Right kidney (tissue), 1 donor: ENCODE data around the gene ST3GAL6.

Source experiments
- DNase-seq: peaks from one replicate; pipeline ENCODE4 v3.0.0-alpha.2; 2016

ST3GAL6 gene

DNA sequence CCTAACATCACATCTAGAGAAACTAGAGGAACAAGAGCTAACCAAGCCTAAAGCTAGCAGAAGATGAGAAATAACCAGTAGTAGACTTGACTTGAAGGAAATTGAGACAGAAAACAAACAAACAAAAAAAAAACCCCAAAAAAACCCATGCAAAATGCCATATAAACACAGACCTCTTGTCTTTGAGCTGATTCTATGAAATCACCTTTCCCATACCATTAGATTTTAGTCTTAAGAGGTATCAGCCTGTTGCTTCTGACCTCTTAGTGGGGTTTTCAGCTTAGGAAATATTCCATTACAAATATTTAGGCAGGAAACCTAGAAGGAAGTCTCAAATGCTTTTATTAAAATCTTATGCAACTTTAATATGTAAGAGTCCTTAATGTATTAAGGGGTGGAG, 23.9 kb upstream of the ST3GAL6 start:
- no peak for DNase-seq

DNA sequence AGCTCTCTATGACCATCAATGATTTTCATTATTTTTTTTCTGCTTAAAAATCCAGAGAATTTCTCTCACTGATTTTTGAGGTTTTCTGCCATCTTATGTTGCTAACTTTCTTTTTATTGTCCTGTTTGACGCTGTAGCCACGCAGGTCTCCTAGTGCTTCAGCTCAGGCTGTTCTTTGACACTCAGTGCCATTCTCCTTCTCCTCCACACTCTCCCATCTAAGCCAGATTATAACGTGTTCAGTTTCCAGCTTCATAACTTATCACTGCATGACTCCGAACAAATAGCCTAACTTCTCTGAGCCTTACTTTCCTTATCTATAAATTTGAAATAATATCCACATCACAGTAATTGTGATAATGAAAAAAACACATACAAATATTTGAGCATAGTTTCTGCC, 22.8 kb upstream of the ST3GAL6 start:
- DNase-seq = no peak

DNA sequence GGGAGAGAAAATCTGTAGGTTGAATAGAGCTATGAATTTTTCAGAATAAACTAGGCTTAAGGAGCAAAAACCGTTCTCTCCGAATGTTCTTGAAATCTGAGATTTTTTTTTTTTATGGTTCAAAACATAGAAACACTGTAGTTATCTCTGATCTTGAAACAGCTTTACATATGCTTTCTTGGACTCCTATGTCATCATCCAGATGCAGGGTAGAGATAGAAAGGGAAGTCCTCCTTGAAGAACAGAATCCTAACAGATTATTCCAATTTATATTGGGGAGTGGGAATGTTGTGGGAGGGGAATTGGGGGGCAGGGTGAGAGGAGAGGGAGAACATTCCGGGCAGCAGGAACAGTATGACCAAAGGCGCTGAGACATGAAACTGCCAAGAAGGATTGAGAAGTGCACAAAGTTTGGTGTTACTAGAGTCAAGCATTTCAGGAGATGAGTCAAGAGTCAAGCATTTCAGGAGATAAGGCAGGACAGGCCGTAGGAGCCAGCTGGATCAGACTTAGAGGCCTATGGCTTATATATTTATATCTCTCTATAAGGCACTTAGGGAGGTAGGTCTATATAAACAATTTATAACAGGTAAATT, 21.9 kb upstream of the ST3GAL6 start:
- no peak for DNase-seq

DNA sequence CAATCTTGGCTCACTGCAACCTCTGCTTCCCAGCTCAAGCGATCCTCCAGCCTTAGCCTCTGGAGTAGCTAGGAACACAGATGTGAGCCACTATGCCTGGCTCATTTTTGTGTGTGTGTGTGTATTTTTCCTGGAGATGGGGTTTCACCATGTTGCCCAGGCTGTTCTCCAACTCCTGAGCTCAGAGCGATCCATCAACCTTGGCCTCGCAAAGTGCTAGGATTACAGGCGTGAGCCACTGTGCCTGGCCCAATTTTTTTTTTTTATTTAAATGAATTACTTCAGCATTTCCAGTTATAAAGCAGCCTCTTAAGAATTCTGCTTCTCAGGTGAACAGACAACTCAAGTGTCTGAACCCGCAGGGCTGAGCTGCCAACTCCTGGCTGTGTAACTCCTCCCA, 20.1 kb upstream of the ST3GAL6 start:
- DNase-seq = no peak

DNA sequence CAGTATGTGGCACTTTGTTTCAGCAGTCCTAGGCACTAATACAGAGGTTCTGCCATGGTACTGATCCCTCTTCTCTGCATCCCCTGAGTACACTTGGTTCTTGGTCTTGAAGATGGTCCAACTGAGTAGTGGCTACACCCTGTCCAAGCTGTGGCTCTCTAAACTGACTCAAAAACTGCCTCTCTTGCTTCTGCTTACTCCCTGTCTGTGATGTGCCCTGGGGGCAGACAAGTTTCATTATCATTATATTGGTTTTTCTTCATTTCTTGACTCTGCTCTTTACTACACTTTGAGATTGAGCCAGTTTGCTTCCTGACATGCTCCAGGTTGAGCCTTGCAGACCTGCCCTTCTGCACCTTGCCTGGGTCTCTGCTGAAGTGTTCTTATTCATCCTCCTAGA, 18.9 kb upstream of the ST3GAL6 start:
- DNase-seq = no peak

DNA sequence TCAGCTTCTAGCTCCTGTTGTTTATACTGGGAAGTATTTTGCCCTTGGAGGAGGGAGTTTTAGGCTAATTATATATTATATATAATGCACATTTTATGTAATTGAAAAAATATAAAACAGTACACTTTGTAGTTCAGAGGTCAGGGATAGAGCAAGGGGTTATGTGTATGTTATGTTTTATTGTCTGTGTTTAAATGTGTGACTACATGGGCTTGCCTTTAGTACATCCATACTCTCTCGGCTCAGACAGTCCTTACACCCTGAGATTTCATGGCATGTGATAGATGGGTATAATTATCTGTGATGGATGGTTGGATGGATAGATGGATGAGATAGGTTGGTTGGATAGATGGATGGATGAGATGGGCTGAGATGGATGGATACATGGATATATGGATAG, 17.4 kb upstream of the ST3GAL6 start:
- no peak for DNase-seq

DNA sequence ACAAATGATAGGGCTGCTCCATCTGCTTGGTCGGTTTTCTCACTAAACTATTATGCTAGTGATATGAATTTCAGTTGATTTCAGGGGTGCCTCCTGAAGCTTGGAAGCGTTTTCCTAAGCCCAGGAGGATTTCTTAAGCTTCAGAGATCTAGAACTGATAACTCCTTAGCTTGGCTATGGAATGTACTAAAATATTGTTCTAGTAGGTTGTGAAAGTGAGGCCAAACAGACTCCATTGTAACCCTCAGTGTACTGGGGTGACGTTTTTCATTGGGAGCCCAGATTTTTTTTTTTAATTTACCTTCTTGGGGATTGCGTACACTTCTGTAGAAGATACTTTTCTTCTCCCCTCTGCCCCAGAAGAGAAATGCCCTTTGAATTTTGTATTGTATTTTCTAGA, 17.0 kb upstream of the ST3GAL6 start:
- DNase-seq = no peak

DNA sequence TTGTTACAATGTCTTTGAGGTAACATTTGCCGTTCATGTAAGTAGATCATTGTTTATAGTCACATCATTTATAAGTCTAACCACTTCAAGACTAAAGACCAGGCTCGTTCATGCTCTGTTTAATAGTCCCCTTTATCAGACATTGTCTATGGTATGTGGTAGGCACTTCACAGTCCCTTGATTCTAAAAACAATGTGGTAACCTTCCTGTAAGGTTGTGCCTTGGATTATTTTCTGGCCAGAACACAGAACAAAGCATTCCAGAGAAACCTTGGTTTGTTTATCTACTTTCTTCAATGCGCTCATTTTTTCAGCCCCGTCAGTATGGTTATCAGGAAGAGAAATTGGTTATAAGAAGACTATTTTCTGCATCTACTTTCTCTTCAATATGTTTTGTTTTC, 16.3 kb upstream of the ST3GAL6 start:
- DNase-seq = no peak

DNA sequence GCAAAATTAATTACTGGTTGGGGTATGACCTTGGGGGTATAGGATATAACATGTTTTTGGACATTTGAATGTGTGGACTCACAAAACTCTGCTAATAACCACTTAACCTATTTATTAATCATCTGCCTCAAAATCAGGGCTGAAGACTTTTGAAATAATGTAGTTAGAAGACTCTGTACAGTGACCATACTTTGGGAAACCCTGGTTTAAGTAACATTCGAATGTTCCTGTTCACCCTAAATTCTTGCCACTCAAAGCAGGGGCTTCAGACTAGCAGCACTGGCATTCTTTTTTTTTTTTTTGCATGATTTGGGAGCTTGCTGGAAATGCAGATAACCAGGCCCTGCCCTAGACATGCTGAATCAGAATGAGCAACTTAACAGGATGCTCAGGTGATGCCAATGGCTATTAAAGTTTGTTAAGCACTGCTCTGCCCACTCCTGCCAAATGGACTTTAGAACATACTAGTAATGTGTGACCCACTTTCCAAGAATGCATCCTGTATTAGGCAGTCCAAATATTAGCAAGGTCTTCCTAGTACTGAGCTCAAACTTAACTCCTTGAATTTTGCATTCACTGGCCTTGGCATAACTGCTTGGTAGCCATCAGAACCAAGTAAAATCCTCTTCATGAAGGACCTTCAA, 12.7 kb upstream of the ST3GAL6 start:
- DNase-seq = no peak

DNA sequence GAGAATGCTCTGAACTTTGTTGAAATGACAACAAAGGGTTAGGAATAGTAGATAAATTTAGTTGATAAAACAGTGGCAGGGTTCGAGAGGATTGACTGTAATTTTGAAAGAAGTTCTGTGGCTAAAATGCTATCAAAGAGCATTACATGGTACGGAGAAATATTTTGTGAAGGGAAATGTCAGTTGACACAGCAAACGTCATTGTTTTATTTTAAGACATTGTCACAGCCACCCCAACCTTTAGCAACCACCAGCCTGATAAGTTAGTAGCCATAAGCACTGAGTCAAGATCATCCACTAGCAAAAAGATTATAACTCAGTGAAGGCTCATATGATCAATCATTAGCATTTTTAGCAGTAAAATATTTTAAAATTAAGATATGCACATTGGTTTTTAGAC, 8.7 kb upstream of the ST3GAL6 start:
- no peak for DNase-seq

DNA sequence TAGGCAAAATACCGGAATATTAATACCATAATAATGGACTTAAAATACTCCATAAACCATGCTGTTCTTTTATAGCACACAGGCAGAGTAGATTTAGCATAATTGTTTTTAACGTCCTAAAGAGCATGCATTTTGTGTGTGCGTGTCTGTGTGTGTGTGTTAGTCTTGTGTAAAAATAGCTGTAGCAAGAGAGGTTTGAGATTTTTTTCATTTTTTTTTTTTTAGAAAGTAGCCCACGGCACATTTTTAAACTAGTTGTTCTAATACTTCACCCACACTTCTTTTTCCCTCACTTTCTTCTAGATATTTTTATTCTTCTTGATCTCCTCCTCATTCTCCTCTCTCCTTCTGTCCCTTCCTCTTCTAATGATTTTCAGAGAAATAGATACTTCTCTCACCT, 7.5 kb upstream of the ST3GAL6 start:
- DNase-seq = no peak

DNA sequence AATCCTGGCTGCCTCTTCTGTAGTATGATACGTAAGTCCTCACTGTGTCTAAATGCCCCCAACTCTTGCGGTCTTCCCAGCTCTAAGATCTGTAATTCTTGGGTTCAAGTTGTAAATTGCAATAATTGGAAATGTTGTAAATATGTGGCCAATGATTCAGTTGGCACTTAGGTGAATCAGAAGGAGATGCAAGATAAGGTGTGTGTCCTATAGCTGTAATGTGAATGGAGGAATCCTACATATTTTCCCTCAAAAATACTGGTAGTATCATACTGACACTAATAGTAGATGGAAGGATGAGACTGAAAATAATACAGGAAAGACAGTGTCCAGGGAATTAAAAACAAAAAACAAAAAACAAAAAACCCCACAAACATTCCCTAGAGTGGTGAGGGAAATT, 3.5 kb upstream of the ST3GAL6 start:
- no peak for DNase-seq

DNA sequence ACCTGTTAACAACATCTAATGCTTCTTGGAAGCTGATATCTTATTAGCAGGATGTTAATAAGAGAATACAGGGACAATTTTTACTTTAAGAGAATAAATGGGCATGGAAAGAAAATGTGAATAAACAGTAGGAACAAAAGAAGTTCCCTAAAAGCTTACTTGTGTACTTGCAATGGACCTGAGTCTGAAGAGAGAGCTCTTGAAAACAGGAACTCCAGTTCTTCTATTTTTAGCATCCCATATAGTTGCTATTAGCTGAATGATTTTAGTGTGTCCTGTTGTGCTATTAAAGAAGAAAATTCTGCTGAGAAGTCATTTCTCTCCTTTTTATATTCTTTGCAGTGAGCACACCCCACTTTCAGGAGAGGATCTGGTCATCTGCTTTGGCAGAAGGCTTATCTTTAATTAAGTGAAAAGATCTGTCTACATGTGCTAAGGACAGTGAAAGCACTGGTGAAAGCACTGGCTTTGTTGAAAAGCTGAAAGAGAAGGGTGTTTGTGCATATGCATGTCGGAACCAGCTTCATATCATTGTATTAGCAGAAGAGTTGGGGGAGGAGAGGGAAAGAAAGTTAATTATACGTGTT, 1.4 kb upstream of the ST3GAL6 start:
- DNase-seq = no peak

DNA sequence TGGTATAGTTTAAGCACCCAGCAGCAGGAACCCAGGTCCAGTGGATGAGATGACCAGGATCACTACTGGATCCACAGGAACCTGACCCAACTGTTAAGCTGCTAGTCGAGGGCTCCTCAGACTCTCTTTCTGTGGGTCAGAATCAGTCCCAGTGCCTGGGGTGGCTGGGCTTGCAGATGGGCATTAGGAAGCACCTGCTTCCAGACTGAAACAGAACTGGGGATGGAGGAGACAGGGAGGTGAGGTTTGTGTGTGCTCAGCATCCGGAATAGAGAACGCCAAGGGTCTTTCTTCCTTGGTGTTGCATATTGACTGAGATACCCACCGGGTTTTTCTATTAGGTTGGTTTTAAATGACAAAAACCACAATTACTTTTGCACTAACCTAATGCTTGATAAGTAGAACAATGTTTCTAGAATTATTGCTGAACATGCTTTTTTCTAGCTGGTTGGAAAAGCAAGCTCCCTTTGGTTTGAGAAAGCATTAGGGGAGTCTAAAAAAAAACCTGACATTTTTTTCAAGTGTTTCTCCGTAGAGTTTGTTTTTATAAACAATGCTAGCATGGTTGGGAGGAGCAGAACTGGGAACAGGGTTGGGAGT, 779 bp downstream of the ST3GAL6 start:
- DNase-seq = no peak

DNA sequence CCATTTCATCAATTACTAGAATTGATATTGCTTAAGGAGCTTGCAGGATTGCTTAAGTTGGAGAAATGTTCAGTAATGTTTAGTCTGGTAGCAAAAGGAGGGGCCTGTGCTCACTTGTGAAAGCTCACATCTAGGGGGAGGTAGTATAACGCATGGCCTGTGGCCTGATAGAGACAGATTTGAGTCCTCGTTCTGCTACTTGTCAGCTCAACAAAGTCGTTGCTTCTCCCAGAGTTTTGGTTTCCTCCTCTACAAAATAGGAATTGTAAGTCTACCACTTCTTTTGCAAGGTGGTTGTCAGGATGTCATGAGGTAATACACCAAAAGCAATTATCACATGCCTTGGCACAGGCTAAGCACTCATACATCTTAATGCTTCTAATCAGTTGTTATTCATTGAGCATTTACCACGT, 1.3 kb downstream of the ST3GAL6 start:
- DNase-seq = no peak

DNA sequence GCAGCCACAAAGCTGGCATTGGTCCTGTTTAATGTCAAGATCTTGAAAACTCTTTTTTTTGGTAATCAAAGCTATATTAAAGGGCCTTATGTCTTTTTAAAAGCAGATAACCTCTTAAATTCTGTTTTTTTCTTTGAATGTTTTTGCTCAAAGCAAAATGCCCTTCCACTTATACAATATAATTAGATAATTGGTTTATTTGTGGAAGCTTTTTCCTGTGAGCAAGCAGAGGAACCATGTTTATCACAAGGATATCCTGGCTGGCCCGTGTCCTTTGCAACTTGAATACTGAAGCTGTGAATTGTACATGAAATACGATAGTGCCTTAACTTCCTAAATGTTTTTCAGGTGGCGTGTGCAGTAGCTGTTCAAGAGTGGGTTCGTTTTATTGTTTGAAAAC, 2.6 kb downstream of the ST3GAL6 start:
- DNase-seq = no peak

DNA sequence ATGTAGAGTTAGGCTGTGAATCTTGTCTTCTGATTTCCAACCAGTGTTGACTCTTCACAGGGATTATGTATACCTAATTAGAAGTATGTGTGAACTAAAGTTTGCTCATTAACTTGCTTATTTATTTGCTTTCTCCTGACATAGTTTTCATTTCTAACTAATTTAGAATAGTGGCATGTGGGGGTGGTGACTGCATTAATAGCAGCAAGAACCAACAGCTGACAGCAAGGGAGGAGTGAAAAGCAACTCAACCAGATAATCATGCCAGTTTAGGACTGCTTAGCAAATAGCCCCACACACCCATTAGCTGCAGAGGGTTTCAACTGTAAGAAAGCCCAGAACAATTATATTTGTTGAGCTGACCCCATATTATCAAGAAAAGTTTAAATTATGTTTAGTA, 3.8 kb downstream of the ST3GAL6 start:
- no peak for DNase-seq

DNA sequence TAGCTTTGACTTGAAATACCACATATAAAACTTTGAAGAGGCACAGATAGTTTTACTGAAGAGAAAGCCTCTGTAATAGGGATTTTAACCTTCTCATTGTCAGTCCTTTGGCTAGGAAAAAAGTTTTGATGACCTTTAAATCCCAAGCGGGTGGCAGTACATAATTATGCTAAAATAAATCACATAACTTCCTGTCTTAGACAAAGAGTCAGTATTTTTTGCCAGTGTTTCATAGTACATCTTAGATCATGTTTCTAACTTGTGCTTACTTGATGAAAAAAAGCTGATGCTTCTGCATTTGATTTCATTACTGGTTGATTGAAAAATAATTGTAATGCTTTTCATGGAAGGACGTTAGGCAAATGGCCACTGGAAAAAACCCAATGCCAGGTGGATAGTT, 5.8 kb downstream of the ST3GAL6 start:
- no peak for DNase-seq

DNA sequence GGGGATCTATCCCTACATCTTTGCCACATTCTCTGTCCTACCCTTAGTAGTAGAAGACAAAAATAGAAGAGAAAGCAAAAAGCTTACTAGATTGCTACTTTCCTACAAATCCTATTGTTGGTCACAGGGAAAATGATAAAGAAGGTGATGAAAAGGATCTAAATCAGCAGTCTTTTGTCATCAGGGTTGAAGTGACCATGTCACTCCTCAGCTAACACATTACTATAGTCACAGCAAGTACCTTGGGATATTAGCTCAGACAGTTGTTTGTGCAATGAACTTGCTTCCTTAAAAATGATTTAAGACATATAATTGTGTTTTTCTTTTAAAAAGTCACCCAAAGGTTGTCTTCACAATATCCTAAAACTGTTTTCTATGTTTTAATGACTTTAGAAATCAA, 6.3 kb downstream of the ST3GAL6 start:
- no peak for DNase-seq

DNA sequence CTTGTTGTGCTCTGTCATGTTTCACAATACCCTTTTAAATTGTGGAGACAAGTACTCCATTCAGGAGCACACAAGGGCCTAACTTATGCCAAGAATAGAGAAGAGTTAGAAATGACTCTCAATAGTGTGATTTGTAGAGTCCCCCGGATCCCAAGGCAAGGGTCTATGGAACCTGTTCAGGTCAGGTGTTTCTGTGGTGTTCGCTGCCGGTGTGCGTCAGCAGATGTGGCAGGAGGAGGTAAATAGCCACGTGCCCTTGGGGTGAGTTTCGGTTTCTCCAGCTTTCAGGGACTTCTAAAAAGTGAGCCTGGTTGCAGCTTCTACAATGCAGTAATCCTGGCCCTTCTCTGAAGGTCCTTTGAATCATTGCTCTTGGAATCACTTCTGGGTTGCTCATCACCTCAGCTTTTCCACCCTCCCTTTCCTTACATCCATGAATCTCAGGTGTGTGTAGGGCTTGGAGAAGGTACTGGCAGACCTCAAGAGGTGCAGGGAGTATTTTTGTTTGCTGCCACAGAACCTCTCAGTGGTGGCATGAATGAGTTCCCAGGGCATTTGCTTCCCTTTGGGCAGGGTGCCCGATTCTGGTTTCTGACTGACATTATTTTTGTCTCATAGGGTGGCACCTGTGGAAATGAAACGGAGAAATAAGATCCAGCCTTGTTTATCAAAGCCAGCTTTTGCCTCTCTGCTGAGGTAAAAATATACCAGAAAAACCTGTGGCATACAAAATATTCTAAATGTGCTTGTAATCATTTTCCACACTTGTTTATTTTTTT, 7.3 kb downstream of the ST3GAL6 start:
- no peak for DNase-seq

DNA sequence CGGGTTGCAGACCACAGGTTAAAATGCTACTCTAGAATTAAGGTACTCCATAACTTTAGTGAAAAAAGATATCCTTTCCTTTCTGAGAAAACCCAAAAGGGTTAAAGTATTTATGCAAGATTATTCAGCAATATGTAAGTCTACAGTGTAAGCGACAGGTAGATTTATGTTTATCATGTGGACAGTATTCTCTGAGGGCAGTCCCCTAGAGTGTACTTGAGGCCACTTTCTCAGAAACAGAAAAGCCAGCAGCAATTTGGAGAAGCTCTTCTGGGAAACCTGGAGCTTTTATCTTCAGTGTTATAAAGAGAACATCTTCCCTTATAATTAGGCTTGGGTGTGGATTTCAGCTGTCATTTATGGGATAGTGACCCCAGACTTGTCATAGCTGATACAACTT, 8.9 kb downstream of the ST3GAL6 start:
- no peak for DNase-seq

DNA sequence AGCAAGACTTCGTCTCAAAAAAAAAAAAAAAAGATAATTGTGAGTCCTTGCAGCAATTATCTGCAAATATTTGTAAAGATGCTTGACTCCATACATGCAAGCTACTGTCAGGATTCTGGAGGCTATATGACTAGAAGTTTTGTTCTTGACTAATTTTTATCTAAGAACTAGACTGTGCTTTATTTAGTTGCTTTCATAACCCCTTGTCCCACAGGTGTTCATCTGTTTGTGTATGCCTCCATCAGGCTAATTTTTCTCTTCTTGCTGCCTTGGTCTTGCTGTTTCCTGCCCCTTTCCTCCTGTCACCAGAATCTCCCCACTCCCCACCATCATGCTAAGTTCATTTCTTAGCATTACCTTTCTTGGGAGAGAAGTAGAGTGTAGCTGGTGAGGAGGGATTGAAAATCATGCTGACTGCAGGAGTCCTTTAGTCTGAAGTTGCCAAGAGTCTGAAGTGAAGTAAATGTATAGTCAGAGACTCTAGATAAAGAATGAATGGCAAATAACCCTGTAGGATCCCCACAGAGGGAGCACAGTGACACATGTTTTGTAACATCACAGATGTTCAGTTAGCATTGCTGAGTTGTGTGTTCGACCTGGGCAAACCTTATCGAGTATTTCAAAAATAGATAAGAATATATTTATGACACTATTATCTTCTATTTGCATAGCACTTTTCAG, 12.5 kb downstream of the ST3GAL6 start:
- DNase-seq = no peak

DNA sequence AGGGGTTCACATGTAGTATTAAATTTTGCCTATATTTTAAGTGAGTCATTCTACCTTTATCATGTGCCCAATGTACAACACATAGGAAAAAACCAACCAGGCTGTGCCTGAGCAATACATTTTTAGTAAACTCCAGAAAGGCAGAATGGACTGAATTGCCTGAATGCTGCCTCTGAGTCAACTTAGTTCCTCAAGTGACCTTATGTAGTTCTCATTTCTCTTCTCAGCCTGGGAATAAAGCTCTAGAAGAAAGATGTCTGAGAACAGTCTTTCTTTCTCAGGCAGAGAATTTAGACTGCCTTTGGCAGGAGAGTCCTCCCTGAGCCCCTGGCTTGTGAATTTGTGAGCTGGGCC, 13.0 kb downstream of the ST3GAL6 start:
- no peak for DNase-seq
